ENCODE data around the gene PLD2.

DNA sequence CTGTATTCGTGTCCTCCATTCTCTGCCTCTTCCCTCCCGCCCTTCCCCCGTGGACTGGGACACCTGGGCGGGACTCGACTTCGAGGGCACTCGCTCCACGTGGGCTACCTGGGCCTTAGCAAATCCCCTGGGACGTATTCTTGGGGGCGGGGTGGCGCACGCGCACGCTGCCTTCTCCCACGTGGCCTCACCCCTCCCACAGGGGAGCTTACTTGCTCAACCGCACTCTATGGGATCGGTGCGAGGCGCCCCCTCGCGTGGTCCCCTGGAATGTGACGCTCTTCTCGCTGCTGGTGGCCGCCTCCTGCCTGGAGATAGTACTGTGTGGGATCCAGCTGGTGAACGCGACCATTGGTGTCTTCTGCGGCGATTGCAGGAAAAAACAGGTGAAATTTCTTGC, 24.3 kb upstream of the PLD2 start:
- TF ChIP-seq, protein P1, sequence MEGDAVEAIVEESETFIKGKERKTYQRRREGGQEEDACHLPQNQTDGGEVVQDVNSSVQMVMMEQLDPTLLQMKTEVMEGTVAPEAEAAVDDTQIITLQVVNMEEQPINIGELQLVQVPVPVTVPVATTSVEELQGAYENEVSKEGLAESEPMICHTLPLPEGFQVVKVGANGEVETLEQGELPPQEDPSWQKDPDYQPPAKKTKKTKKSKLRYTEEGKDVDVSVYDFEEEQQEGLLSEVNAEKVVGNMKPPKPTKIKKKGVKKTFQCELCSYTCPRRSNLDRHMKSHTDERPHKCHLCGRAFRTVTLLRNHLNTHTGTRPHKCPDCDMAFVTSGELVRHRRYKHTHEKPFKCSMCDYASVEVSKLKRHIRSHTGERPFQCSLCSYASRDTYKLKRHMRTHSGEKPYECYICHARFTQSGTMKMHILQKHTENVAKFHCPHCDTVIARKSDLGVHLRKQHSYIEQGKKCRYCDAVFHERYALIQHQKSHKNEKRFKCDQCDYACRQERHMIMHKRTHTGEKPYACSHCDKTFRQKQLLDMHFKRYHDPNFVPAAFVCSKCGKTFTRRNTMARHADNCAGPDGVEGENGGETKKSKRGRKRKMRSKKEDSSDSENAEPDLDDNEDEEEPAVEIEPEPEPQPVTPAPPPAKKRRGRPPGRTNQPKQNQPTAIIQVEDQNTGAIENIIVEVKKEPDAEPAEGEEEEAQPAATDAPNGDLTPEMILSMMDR (IDR thresholded peaks at IDR 0.05), result no peak; the same call in 1 of the 2 replicates
- no peak for TF ChIP-seq ZFX (IDR thresholded peaks at IDR 0.05; ENCODE audit: borderline replicate concordance)

Data from 22Rv1 (cell line).